GM19043 (cell line): ENCODE results near the gene TCF25.
"Not testable (repeated sequence)": the region's sequence is repeated elsewhere in the genome, so short reads cannot be mapped to it uniquely, and the experiment has no call there.

Experiments
- ATAC-seq: cut with Tn5 transposase; IDR thresholded peaks from one replicate; pipeline ENCODE4 v1.9.1; 2021; ENCODE audit warnings: low read depth; ENCODE audit not compliant: unreplicated experiment

TCF25 gene

GRCh38 chr16:89900885-89901284 lies 27.5 kb downstream of the TCF25 start:
- no peak for ATAC-seq

GRCh38 chr16:89902980-89903379 lies 29.6 kb downstream of the TCF25 start:
- ATAC-seq: no peak

- ATAC-seq: no peak
These were observed 30.6 kb downstream of the TCF25 start for GRCh38 chr16:89903908-89904515.

- no peak for ATAC-seq
These were observed 31.5 kb downstream of the TCF25 start for GRCh38 chr16:89904606-89905510.

DNA sequence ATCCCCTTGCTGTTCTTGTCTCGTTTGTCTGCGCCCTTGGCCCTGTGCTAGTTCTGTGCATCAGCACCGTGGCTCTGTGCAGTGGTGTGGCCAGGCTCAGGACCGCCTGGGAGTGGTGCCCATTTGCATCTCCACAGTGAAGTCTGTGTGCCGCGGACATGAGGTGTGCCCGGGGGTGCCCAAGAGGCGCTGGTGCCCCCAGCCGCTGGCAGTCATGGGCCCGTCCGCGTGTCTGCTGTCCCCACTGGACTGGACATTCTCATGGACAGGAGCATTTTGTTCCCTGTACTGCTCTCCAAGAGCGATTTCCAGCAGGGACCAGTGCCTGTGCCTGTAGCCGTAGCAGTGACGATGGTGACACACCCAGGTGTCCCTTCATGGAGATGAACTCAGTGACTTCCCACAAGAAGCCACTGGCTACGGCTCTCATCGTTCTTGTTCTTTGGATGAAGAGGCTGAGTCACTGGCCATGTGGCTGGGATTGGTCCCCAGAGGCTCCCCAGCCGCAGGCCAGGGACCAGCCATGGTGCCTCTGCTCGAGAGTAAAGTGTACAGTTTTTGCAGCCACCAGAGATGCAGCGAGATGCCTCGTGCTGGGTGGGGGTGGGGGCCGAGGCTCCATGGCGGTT lies 32.2 kb downstream of the TCF25 start:
- no peak for ATAC-seq

GRCh38 chr16:89906140-89907025 lies 33.0 kb downstream of the TCF25 start:
- no peak for ATAC-seq

DNA sequence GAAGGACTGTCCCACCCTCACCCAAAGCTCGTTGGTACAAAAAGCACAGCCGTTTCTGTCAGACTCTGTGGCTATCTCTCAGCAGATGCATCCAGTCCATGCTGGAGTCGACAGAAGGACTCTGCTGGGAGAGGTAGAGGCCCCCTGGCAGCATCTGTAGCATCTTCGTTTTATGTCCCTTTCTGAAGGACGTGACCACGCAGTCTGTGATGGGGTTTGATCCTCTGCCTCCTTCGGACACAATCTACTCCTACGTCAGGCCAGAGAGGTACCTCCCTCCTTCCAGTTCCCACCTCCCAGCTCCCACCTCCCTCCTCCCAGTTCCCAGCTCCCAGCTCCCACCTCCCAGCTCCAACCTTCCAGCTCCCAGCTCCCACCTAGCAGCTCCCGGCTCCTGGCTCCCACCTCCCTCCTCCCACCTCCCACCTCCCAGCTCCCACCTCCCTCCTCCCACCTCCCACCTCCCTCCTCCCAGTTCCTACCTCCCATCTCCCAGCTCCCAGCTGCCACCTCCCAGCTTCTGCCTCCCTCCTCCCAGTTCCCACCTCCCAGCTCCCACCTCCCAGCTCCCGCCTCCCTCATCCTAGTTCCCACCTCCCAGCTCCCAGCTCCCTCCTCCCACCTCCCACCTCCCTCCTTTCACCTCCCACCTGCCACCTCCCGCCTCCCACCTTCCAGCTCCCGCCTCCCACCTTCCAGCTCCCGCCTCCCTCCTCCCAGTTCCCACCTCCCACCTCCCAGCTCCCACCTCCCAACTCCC lies 33.8 kb downstream of the TCF25 start:
- no peak for ATAC-seq

DNA sequence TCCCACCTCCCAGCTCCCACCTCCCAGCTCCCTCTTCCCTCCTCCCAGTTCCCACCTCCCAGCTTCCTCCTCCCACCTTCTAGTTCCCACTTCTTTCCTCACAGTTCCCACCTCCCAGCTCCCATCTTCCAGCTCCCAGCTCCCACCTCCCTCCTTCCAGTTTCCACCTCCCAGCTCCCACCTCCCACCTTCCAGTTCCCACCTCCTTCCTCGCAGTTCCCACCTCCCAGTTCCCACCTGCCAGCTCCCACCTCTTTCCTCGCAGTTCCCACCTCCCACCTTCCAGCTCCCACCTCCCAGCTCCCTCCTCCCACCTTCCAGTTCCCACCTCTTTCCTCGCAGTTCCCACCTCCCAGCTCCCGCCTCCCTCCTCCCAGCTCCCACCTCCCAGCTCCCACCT lies 34.8 kb downstream of the TCF25 start:
- ATAC-seq: no peak

DNA sequence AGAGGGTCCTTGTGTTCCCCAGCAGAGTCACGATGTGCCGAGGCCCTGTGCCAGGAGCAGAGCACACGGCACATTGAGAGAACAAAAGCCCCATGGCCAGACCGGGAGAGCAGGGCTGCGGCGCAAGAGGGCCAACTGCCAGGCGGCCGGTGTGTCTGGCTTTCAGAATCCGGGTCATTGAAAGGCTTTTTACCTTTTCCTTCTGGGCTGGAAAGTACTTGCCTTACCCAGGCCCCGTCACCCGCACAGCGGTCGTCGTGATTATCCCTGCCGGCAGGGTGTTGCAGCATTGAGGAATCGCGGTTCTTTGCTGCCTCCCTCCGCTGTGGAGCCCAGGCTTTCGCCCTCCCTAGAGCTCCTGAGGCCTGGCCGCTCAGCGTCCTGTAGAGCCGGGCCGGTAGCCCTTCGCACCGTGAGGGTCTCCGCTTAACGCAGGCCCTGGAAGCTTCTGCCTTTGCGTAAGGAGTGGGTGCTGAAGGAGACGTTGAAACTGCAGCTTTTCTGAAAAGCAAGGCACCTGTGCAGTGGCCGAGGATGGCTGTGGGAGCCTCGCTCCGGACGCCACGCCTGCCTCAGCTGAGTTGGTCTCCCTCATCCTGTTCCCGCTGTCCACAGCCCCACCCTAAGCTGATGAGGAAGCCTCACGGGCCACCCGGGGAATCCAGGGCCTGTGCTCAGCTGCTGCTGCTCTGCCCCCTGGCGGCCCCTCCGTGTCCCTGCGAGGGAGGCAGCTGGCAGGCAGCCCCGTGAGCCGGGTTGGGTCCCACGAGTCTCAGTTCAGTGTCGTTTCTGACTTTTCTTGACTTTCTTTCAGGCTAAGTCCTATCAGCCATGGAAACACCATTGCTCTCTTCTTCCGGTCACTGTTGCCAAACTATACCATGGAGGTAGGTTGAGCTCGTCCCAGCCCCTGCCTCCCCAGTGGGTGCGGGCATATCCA lies 36.7 kb downstream of the TCF25 start:
- no peak for ATAC-seq

- no peak for ATAC-seq
These were observed 37.4 kb downstream of the TCF25 start for GRCh38 chr16:89910717-89911354.

GRCh38 chr16:89911375-89911774 lies 38.0 kb downstream of the TCF25 start:
- no peak for ATAC-seq

- no peak for ATAC-seq
These were observed 38.8 kb downstream of the TCF25 start for GRCh38 chr16:89912143-89912542.

DNA sequence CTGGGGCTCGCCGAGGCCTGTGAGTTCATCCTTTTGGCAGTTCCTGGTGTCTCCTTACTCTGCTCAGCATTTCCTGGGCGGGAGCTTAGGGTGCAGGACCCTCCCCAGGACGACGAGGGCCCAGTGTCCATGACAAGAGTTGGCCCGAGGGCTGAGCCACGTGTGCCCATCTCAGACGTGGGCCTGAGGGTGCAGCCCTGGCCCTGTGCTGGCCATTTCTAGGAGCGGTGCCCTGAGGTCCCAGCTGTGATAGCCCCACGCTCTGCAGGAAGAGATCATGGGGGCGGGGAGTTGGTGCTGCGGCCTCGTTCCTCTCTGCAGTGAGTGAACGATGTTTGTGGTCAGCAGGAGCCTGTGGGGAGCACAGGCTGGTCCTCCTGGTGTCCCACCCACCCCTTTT lies 39.2 kb downstream of the TCF25 start:
- no peak for ATAC-seq

GRCh38 chr16:89913408-89914387 lies 40.3 kb downstream of the TCF25 start:
- ATAC-seq: no peak

DNA sequence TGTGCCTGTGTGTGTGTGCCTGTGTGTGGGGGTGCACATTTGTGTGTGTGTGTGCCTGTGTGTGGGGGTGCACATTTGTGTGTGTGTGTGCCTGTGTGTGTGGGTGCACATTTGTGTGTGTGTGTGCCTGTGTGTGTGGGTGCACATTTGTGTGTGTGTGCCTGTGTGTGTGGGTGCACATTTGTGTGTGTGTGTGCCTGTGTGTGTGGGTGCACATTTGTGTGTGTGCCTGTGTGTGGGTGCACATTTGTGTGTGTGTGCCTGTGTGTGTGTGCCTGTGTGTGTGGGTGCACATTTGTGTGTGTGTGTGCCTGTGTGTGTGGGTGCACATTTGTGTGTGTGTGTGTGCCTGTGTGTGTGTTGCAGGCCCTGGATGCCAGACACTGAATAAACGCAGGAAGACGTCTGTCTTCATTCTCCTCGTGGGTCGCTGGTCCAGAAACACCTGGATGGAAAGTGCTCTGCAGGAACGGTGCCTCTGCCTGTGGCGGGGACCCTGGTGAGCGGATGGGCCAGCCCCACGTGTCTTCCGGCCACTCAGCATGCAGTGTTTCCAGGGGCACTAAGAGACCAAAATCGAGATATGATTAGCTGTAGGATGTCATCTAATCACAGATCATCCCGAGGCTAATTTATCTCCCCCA lies 41.4 kb downstream of the TCF25 start:
- not testable (repeated sequence) for ATAC-seq

- ATAC-seq: no peak
These were observed 42.2 kb downstream of the TCF25 start for GRCh38 chr16:89915303-89916232.
